Measurements from ENCODE around the gene EPHA2. TPM values are rescaled to one million over a fixed set of nuclear protein-coding genes. Genes with fewer than 3 reads are reported as not detected.

EPHA2 gene
- total RNA-seq, 2 experiments from 2014 or later = 0.15 TPM; not detected in 1

- H4K20me1 ChIP-seq (ENCODE audit: insufficient read depth, low read length) = no peaks in the 10 kb centered on the region
- H3K36me3 ChIP-seq (ENCODE audit: insufficient read depth, low read length) = no peaks in the 10 kb centered on the region
- peaks cover 6% of the 10 kb centered on the region for H3K4me1 ChIP-seq (ENCODE audit: insufficient read depth, low read length, poor library complexity, severe bottlenecking)
- no peak for DNase-seq (ENCODE audit: low spot score)
- H3K4me2 ChIP-seq (ENCODE audit: low read length) = no peak overlapping the region
- H3K9me3 ChIP-seq (ENCODE audit: low read length) = no peaks in the 10 kb centered on the region
- H3K9me2 ChIP-seq (ENCODE audit: insufficient read depth, low read length) = no peaks in the 10 kb centered on the region
- BruUV-seq (replicated peaks) = no TSS peak
- ChIA-PET POLR2A (interaction anchor here (1.0 kb wide), 1 partner anchor 32 kb away, joined by 3 read pairs; no protein-coding TSS in a partner anchor), CTCF (ENCODE audit: unreplicated experiment) (interaction anchor here (0.5 kb wide), 3 partner anchors 14 to 23 kb away, joined by 3 to 5 read pairs (median 3); no protein-coding TSS in a partner anchor)
- H2AFZ ChIP-seq (ENCODE audit: low read length) = no peak overlapping the region
- intact Hi-C loops (cut with micrococcal nuclease; ENCODE audit: unreplicated experiment) = no loop called here
- TF ChIP-seq CTCF (conservative IDR thresholded peaks at IDR 0.05; ENCODE audit: low read length) (no peak), EZH2phosphoT487 (IDR thresholded peaks at IDR 0.05; ENCODE audit: borderline replicate concordance, low read depth, low read length) (no peak)
- H3K27ac ChIP-seq (ENCODE audit: low read depth, low read length, poor library complexity, severe bottlenecking) = no peak overlapping the region
- H3K4me3 ChIP-seq (ENCODE audit: low read depth, low read length, poor library complexity, severe bottlenecking) = no peak overlapping the region
- H3K79me2 ChIP-seq (ENCODE audit: insufficient read depth, low read depth, low read length) = no peaks in the 10 kb centered on the region
These were observed 46.7 kb upstream of the EPHA2 start for GRCh38 chr1:16202281-16203210.

- Histone ChIP-seq H3K36me3 (ENCODE audit: insufficient read depth, low read length) (no peaks in the 10 kb centered on the region), H3K9me3 (ENCODE audit: low read length) (no peaks in the 10 kb centered on the region), H4K20me1 (ENCODE audit: insufficient read depth, low read length) (no peaks in the 10 kb centered on the region), H3K9me2 (ENCODE audit: insufficient read depth, low read length) (no peaks in the 10 kb centered on the region), H3K4me2 (ENCODE audit: low read length) (no peak overlapping the region), H3K4me3 (ENCODE audit: low read depth, low read length, poor library complexity, severe bottlenecking) (no peak overlapping the region), H3K27ac (ENCODE audit: low read depth, low read length, poor library complexity, severe bottlenecking) (no peak overlapping the region), H3K79me2 (ENCODE audit: insufficient read depth, low read depth, low read length) (no peaks in the 10 kb centered on the region), H2AFZ (ENCODE audit: low read length) (no peak overlapping the region), H3K4me1 (ENCODE audit: insufficient read depth, low read length, poor library complexity, severe bottlenecking) (no peaks in the 10 kb centered on the region)
- no TSS peak for BruUV-seq (replicated peaks)
- DNase-seq (ENCODE audit: low spot score) = no peak
- intact Hi-C loops (cut with micrococcal nuclease; ENCODE audit: unreplicated experiment) = no loop called here
- POLR2A ChIA-PET = interaction anchor here (0.7 to 2.2 kb wide), 2 partner anchors 17 to 791 kb away, joined by 4 to 7 read pairs; no protein-coding TSS in a partner anchor
- no peak for TF ChIP-seq CTCF (conservative IDR thresholded peaks at IDR 0.05; ENCODE audit: low read length)
- no peak for TF ChIP-seq EZH2phosphoT487 (IDR thresholded peaks at IDR 0.05; ENCODE audit: borderline replicate concordance, low read depth, low read length)
- CTCF ChIA-PET (ENCODE audit: unreplicated experiment) = interaction anchor here (0.5 to 1.1 kb wide), 2 partner anchors 118 to 120 kb away, joined by 3 read pairs; no protein-coding TSS in a partner anchor
These were observed 43.8 kb upstream of the EPHA2 start for GRCh38 chr1:16199700-16200099.

GRCh38 chr1:16199157-16199501 is 43.3 kb upstream of the EPHA2 start:
- Histone ChIP-seq H2AFZ (ENCODE audit: low read length) (no peak overlapping the region), H3K79me2 (ENCODE audit: insufficient read depth, low read depth, low read length) (no peaks in the 10 kb centered on the region), H3K27ac (ENCODE audit: low read depth, low read length, poor library complexity, severe bottlenecking) (no peak overlapping the region), H3K36me3 (ENCODE audit: insufficient read depth, low read length) (no peaks in the 10 kb centered on the region), H3K9me2 (ENCODE audit: insufficient read depth, low read length) (no peaks in the 10 kb centered on the region), H3K4me1 (ENCODE audit: insufficient read depth, low read length, poor library complexity, severe bottlenecking) (no peaks in the 10 kb centered on the region), H3K9me3 (ENCODE audit: low read length) (no peaks in the 10 kb centered on the region), H4K20me1 (ENCODE audit: insufficient read depth, low read length) (no peaks in the 10 kb centered on the region), H3K4me2 (ENCODE audit: low read length) (no peak overlapping the region), H3K4me3 (ENCODE audit: low read depth, low read length, poor library complexity, severe bottlenecking) (no peak overlapping the region)
- intact Hi-C loops (cut with micrococcal nuclease; ENCODE audit: unreplicated experiment) = no loop called here
- POLR2A ChIA-PET = interaction anchor here (2.2 kb wide), 1 partner anchor 18 kb away, joined by 7 read pairs; no protein-coding TSS in a partner anchor
- DNase-seq (ENCODE audit: low spot score) = no peak
- TF ChIP-seq CTCF (conservative IDR thresholded peaks at IDR 0.05; ENCODE audit: low read length) (no peak), EZH2phosphoT487 (IDR thresholded peaks at IDR 0.05; ENCODE audit: borderline replicate concordance, low read depth, low read length) (no peak)
- CTCF ChIA-PET (ENCODE audit: unreplicated experiment) = interaction anchor here (0.5 to 1.1 kb wide), 3 partner anchors 35 to 120 kb away, joined by 3 read pairs; no protein-coding TSS in a partner anchor
- no TSS peak for BruUV-seq (replicated peaks)

All from OCI-LY7 (cell line).